Suppressor macrophage (primary cell): Measurements from ENCODE around the gene CPLX3.

Experiments
- DNase-seq, 4 experiments: peaks; one replicate each; pipeline ENCODE4 v3.0.0-alpha.2; 2020 to 2022

Gene CPLX3

DNA sequence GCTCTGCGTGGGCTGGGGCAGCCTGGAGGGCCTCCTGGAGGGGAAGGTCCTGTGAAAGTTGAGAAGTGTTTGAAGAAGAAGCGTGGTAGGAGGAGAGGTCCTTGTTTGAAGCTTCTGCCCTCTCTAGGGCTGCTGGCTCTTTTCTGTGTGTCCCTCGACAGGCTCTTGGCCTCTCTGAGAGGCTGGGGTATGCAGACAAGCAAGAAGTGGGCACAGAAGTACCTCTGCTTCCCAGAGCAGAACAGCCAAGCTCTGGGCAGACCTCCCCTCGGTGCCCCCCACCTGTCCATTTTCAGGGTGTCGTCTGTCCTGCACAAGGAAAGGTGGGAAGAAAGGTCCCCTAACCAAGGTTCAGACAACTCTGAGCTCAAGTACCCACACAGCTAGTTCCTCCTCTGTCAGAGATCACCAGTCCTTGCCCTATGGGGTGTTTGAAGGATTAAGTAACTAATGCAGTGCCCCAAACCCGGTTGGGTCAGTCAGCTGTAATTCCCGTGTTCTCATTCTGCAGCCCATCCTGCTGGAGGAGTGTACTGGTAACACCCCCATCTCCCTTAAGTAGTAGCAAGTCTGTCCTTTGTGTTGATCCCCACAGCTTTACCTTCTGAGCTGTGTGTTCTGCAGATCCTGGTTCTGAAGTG is 38.3 kb upstream of the CPLX3 start:
- DNase-seq = peak; percentile 70 to 85 (median 84)

DNA sequence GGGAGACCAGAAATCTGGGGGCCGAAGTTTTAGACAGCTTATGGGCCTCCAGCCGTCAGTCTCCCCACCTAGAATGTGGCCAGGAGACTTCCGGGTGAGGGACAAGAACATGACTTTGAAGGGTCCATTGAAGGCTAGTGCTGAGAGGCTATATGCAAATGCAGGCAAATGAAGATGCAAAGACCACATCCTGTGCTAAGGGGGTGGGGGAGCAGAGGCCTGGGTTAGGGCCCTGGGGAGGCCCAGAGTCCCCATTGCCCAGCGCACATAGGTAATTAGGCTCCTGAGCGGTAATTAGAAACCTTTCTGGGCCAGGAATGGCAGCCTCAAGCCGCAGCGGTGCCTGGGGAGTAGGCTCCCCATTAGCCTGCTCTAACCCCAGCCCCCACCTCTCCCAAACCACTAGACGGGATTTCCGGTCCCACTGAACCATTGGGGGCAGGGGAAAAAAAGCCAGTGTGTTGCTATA is 37.7 kb upstream of the CPLX3 start:
- DNase-seq = peak in 2 of 4 experiments; percentile 33 to 48

DNA sequence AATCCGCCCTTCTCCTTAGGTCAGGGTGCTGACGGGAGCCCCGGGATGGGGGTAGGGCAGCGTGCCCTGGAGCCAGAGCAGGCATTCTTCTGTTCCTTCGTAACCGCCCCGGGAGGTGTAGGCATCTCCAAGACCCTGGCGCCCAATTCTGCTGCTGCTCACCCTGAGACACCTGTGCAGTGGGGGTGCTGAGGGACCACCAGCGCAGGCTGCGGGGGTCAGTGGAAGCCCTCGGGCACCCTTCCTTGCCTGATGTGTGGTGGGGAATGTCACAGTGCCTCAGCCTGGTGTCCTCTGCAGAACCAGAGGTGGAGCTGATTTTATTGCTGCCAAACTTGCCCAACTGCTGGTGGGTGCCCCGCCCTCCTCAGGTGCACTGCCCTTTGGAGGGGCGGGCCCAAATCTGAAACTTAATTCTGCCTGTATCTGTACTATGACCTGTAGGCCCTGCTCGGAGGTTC is 37.2 kb upstream of the CPLX3 start:
- no peak for DNase-seq

DNA sequence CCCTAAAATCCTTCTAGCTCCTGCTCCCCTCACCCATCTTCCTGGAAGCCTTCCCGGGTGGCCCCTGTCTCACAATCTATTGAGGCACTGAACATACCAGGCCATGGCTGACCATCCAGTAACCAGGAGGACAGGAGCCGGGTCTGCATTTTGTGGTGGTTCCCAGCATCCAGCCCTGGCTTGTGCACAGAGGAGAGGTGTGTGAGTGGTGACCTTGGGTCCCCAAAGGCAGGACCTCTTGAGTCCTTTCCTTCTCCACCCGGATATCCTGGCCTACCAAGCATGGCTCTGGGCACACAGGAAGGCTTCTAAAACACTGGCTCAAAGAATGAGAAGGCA is 36.7 kb upstream of the CPLX3 start:
- DNase-seq = no peak

DNA sequence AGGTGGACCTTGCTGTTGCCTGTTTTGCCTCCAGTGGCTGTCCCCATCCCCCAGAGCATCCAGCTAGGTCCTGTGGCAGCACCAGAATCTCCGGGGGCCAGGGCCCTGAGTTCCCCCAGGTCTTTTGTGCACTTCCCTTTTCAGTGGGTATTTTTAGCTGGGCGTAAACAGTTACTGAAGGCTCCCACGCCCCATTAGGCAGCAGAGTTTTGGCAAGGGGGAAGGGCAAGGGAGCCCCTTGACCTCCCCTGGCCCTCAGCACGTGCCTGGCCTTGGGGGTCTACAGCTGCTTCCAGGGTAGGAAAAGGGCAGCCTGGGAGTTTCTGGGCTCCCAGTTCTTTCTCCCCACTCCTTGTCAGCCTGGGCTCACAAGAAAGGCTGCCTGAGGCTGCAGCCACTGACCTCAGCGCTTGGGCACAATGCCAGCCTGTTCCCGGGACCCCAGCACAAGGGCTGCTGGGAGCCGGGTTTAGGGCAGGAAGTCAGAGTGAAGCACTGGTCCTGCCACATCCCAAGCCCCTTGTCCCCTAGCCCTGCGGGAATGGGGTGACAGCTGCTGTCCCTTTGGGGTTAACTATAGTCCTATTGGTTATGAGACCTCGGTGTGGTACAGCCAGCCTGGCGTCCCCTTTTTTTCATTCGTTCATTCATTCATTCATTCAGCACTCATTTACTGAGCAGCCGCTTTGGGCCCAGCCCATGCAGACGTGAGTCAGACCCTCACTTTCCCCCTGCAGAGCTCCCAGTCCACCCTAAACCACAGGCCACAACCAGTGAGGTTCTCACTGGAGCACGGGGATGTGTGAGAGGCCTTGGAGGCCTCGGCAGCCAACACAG is 36.1 kb upstream of the CPLX3 start:
- peak; percentile 85 to 91 (median 88) for DNase-seq

DNA sequence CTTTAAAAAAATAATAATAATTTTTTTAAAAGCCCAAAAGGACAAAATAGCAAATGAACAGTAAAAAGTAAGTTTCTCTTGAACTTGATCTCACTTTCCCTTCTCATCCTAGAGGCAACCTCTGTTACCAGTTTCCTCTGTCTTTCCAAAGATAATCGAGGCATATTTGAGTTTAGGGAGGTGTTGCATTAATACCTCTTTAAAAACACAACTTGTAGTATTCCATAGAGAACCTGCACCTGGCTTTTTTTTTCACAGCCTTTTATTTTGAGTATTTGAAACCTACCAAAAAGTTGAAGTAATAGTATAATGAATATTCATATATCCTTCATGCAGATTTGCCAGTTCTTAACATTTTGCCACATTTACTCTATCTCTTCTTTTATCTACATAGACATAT is 35.4 kb upstream of the CPLX3 start:
- DNase-seq = no peak

DNA sequence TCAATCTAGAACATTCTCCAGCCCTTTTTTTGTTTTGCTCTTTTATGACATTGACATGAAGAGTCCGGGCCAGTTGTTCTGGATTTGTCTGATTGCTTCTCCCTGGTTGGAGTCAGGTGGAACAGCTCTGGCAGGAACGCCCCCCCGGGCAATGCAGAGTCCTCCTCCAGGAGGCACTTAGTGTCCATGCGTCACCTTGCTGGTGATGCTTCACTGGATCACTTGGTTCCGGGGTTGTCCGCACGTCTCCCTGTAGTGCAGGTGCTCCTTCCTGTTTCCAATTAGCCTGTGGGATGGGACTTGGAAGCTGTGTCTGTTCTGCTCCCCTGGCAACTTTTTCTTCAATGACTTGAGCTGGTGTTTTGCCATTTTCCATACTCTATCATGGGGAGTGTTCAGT is 34.8 kb upstream of the CPLX3 start:
- DNase-seq = no peak

DNA sequence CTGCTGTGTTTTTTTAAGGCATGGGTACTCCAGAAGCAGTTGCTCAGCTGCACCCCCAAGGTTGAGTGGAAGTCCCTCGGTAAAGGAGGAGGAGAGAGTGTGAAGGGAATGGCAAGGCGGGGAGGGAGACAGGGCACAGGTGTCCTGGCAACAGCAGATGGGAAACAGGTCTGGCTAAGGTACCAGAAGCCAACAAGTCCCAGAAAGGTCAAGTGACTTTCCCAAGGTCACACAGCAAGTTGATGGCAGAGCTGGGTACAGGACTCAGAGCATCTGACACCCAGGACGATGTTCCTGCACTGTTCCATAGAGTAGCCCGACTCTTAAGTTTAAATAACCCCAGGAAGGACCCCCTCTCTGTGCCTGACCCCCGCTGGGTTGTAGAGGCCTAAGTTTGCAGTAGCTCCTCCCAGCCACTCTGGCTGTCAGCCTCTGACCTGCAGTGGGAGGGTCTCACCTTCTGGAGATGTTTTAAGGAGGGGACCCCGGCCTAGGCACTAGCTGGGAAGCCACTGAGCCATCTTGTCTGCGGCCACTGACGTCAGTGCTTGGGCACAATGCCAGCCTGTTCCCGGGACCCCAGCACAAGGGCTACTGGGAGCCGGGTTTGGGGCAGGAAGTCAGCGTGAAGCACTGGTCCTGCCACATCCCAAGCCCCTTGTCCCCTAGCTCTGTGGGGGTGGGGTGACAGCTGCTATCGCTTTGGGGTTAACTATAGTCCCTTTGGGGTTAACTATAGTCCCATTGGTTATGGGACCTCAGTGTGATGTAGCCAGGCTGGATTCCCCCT is 34.0 kb upstream of the CPLX3 start:
- DNase-seq = peak in 1 of 4 experiments; percentile 32

DNA sequence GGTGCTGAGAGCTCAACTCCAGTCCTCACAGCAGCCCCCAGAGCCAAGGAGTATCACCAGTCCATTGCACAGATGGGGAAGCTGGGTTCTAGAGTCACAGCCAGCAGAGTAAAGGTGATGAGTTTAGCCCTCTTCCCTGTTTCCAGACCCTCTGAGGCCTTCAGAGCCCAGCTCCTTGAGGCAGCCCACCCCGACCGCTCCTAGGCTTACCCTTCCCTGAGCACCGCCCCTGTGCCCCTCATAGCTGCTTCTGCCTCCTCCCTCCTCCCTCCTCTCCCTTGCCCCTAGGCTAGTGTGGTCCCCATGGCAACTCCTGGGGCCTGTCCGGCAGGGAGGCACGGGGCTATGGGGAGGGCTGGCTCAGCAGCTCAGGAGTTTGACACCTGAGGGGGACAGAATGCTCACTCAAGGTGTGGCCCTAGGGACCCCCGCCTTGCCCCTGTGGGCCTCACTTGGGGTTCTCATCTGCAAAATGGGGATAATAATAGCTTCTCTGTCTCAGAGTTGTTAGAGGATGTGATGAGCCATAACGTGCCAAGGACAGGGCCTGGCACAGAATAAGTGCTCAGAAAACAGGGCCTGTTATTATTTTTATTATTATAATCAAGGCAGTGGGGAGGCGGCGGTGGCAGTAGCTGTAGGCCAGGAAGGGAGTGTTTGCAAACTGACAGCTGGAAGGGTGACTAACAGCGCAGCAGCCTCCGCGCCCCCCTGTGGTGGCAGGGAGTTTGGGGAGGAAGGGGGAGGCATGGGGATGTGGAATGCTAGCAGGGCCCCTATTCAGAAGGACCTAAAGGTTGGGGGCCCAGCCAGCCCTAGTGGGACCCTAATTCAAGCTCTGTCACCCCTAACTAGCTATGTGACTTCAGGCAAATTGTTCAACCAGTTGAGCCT is 33.0 kb upstream of the CPLX3 start:
- DNase-seq = peak; percentile 58 to 83 (median 64)

DNA sequence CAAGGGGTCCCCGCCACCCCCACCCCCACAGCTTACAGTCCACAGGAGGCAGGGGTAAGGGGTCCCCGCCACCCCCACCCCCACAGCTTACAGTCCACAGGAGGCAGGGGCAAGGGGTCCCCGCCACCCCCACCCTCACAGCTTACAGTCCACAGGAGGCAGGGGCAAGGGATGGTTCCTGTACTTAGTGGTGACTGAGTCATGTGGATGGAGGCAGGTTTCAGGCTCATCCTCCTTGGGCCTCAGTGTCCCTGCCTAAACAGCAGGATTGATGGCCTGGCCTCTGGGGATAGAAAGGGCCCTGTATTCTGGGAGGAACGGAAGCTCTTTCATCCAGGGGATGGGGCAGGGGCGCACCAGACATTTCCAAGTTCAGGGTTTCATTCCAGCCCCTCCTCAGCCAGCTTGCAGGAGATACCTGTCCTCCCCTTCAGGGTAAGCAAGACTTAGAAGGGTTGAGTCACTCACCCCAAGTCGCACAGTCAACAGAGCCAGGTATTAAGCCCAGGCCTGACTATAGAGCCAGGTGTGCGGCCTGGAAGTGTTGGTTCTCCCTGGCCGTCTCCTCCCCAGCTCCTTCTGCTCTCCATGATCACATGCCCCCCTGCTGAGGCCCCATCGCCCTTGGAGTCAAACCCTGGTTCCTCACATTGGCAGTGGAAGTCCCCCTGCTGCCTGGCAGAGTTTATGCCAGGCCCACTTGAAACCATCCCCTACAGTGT is 32.0 kb upstream of the CPLX3 start:
- no peak for DNase-seq

DNA sequence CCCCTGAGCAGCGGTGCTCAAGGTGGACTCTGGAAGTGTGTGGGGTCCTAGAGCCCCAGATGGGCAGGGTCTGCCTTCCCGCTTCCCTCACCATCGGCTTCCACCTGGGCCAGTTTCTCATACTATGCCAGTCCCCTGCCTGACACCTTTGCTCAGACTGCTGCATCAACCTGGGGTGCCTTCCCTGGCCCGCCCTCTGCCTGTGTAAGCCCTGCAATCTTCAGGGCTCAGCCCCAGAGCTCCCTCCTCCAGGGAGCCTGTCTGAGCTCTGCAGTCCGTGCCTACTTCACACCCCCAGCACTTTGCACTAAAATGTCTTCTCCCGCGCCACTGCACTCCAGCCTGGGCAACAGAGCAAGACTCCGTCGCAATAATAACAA is 31.5 kb upstream of the CPLX3 start:
- DNase-seq = no peak

DNA sequence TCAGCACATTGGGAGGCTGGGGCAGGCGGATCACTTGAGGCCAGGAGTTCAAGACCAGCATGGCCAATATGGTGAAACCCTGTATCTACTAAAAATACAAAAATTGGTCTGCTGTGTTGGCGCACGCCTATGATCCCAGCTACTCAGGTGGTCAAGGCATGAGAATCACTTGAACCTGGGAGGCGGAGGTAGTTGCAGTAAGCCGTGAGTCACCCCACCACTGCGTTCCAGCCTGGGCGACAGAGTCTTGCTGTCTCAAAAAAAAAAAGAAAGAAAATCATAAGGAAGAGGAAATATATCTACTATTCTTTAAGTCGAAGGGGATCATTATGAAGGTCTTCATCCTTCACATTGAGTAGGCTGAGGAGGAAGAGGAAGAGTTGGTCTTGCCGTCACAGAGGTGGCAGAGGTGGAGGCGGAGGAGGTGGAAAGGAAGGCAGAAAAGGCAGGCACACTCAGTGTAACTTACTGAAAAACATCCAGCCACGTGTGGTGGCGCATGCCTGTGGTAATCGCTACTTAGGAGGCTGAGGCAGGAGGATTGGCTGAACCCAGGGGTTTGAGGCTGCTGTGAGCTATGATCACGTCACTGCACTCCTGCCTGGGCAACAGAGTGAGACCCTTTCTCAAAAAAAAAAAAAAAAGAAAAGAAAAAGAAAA is 30.3 kb upstream of the CPLX3 start:
- DNase-seq = peak in 2 of 4 experiments; percentile 28 to 34

DNA sequence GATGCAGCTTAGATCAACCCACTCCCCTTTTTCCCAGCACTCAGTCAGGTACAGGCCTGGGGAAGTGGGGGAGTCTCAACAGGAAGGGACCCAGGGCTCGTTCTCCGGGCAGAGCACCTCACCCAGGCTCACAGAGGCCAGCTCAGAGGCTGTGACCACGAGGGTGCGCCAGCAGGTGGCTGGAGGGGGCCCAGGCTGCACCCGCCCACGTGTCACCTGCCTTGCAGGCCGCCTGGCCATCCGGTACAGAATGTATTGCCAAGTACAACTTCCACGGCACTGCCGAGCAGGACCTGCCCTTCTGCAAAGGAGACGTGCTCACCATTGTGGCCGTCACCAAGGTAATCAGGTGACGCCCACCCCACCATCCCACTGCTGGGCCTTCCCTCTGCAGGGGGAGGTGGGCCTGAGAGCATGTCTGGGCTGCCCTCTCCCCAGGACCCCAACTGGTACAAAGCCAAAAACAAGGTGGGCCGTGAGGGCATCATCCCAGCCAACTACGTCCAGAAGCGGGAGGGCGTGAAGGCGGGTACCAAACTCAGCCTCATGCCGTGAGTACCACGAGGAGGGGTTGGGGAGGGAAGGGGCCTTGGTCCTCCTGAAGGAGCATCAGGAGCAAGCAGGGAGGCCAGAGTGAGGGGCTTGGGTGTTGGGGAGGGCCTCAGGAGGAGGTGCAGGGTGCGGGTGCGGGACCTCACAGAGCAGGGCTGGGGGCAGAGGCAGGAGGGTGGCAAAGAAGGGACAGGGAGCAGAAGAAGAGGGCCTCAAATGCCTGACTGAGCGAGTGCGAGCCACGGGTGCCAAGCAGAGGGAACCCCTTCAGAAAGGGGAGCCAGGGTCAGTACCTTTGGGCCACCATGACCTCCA is 27.8 kb upstream of the CPLX3 start:
- no peak for DNase-seq

DNA sequence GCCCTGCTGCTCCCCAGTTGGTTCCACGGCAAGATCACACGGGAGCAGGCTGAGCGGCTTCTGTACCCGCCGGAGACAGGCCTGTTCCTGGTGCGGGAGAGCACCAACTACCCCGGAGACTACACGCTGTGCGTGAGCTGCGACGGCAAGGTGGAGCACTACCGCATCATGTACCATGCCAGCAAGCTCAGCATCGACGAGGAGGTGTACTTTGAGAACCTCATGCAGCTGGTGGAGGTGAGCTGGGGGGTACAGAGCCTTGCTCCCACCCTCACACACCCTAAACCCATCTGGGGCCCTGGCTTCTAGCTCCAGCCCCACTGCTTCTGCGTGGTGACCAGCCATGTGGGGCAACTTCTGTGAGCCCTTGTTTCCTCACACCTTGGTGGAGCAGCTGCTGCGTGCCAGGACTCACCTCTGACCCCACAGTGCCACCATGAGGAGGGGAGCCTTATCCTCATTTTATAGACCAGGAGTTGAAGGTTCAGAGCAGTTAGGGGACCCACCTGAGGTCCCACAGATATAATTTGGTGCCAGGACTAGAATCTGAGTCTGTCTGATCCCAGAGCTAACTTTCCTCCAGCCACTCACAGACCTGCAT is 27.1 kb upstream of the CPLX3 start:
- DNase-seq = peak in 1 of 4 experiments; percentile 27

DNA sequence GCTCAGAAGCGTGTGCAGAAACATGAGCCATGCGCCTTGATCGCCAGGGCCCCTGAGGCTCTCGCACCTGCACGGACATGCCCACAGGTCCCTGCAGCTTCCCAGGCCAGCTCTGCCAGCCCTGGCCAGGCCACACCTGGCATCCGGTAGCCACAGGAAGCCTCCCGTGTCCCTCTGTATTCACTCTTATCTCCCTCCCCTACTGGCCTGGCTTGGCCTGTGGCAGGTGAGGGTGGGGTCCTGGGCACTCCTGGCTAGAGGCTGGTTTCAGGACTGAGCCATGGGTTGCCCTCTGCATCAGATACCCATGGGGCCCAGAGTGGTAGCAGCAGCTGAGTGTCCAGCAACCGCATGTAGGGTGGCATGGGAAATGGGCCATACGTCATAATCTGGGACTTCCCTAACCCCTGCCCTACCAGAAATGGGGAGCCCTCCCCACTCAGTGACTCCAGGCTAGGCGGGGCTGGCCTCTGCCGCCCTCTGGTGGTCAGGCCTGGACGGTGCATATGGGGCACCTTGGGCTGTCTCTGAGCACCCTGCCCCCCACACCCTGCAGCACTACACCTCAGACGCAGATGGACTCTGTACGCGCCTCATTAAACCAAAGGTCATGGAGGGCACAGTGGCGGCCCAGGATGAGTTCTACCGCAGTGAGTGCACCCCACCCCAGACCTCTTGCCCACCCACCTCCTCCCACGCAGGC is 26.4 kb upstream of the CPLX3 start:
- DNase-seq = peak; percentile 95 to 98 (median 96)

DNA sequence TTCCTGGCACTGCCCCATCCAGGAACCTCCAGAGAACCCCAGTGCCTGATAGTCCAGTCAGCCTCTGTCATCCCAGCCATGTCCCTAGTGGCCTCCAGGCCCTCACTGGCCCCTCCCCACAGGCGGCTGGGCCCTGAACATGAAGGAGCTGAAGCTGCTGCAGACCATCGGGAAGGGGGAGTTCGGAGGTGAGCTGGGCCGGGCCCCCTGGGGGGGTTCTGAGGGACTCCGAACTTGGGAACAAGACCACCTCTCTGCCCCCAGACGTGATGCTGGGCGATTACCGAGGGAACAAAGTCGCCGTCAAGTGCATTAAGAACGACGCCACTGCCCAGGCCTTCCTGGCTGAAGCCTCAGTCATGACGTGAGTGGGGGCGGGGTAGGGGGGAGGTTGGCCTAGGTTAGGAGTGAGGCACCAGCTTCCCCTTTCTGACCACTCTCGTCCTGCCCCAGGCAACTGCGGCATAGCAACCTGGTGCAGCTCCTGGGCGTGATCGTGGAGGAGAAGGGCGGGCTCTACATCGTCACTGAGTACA is 25.8 kb upstream of the CPLX3 start:
- DNase-seq = peak; percentile 44 to 65 (median 60)

DNA sequence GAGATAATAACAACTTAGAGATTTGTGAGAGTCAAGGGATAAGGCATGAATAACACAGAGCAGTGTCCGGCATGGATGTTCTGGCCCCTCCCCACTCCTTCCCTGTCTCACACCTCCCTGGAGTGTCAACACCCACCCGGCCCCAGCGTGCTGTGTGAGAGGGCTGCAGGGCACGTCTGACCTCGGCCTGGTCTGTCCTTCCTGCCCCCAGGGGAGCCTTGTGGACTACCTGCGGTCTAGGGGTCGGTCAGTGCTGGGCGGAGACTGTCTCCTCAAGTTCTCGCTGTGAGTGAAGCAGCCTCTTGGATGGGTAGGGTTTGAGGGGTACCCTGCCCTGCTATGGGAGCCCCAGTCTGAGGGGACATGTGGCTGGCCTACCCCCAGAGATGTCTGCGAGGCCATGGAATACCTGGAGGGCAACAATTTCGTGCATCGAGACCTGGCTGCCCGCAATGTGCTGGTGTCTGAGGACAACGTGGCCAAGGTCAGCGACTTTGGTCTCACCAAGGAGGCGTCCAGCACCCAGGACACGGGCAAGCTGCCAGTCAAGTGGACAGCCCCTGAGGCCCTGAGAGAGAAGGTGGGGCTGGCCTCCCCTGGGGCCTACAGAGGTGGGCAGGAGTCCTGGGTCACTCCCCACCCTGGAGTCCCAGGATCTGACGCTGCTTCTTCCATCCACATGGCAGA is 25.0 kb upstream of the CPLX3 start:
- DNase-seq = no peak

DNA sequence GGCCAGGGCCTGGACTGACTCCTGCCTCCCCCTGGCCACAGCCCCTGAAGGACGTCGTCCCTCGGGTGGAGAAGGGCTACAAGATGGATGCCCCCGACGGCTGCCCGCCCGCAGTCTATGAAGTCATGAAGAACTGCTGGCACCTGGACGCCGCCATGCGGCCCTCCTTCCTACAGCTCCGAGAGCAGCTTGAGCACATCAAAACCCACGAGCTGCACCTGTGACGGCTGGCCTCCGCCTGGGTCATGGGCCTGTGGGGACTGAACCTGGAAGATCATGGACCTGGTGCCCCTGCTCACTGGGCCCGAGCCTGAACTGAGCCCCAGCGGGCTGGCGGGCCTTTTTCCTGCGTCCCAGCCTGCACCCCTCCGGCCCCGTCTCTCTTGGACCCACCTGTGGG is 24.1 kb upstream of the CPLX3 start:
- no peak for DNase-seq
